Measurements from ENCODE around the gene SP5. TPM values are rescaled to one million over a fixed set of nuclear protein-coding genes. Genes with fewer than 3 reads are reported as not detected.
A peak's percentile ranks its signal among the peaks of the same experiment; 100 is the strongest.
"Not testable (repeated sequence)": the region's sequence is repeated elsewhere in the genome, so short reads cannot be mapped to it uniquely, and the experiment has no call there.

SP5 gene
- total RNA-seq (2014; rRNA removed; shearing (Covaris generic)) = 0.28 and 2.1 TPM in 2 replicates

- peak; percentile 75 for DNase-seq (ENCODE audit: low spot score)
These were observed at the start of gene SP5 for GRCh38 chr2:170715062-170715931. SP5 (plus strand) TSS chr2:170715337; CDS start chr2:170715513, 176 bp downstream.

DNA sequence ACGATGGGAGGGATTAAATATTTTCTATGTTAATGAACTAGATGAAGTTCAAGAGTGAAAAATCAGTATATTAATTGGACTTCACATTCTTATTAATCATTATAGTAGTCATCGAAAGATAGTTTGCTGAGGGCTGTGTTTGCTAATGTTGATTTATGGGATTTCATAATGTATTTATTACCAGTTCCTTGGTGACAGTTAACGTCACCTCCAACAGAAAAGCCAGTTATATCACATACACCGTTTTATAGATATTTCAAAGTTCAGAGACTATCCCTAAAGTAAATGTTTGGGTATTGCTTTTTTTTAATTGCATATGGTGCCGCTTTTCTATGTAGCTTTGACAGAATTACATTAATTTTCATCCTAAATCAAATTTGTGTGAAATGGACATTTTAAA, 49.4 kb upstream of the SP5 start:
- DNase-seq (ENCODE audit: low spot score) = no peak

- DNase-seq (ENCODE audit: low spot score) = no peak
These were observed 45.2 kb upstream of the SP5 start for GRCh38 chr2:170669909-170670308.

GRCh38 chr2:170670651-170671050, 44.5 kb upstream of the SP5 start:
- no peak for DNase-seq (ENCODE audit: low spot score)

DNA sequence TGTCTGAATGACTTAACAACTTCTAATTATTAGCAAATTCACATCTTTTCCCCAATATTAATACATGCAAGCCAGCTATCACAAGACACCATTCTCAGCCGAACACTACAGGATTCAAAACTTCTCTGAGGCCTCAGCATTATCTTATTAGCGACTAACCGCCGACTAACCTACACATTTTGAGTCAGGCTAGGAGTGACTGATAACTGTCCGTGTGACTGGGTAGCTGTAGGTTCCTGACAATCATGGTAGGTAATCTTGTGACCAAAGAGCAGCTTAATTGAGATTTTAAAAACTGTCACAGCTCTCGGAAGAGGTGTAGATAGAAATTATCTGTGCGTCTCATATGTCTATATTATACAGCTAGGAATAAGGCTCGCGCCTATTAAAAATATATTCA, 44.1 kb upstream of the SP5 start:
- no peak for DNase-seq (ENCODE audit: low spot score)

DNA sequence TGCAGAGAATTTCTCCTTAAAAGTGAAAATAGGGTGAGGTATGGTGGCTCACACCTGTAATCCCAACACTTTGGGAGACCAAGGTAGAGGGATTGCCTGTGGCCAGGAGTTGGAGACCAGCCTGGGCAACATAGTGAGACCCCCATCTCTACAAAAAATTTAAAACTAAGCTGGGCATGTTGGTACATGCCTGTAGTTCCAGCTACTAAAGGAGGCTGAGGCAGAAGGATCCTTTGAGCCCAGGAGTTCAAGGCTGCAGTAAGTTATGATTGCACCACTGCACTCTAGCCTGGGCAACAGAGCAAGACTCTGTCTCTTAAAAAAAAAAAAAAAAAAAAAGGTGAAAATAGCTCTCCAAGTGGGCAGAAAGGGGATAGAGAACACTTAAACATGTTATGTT, 40.9 kb upstream of the SP5 start:
- DNase-seq (ENCODE audit: low spot score) = not testable (repeated sequence)

GRCh38 chr2:170675701-170676100, 39.4 kb upstream of the SP5 start:
- DNase-seq (ENCODE audit: low spot score) = no peak

DNA sequence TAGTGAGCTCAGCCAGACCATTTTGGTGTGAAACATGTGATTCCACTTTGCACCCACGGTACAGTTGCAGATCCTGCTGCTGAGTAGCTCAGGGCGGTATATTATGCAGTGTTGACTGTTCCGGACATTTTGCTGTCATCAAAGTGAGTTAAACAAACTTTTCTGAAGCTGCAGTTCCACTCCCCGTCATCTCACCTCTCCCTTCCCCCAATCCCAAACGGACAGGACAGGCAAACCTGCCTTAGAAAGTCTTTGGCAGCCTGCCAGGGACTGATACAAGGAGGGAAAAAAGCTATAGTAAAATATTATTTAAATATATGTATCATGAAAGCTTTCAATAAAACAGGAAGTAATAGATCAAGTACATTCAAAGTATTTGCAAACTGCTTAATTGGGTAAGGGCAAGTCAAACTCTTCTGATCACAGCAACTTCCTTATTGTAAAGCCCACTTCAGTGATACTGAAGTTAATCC, 35.5 kb upstream of the SP5 start:
- no peak for DNase-seq (ENCODE audit: low spot score)

GRCh38 chr2:170680172-170680941, 34.8 kb upstream of the SP5 start:
- no peak for DNase-seq (ENCODE audit: low spot score)

DNA sequence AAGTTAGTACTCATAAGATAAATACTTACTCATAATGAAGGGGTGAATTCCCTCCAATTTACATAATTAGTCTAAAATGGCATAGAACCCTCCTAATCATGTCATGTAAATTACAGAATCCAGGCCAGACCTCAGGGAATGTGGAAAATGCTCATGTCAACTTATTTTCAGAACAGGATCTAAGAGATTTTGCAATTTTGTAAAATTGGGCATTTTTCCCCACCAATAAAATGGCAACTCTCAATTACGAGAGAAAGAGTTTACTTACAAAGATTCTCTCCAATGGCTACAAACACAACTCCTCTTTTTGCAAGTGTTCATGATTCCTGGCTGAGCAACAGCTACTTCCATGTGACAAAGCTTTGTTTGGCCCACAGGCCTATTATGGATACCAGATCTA, 33.8 kb upstream of the SP5 start:
- DNase-seq (ENCODE audit: low spot score) = no peak

DNA sequence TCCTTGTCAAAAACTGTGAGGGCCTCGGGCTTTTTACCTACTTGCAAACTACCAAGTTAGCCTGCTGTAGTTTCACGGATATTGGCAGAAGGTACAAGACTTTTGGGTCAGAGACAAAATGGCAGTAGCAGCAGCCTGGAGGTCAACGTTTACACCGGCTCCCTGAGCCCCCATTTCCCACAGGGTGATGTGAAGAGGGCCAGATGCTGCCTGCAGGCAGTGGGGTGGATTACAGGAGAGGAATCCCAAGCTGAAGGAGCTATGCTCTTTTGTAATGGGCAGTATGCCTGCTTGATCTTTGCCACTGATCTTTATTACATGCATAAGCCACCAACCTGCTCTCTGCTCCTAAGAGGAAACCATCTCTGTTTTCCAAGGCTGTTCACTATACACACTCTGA, 29.5 kb upstream of the SP5 start:
- DNase-seq (ENCODE audit: low spot score) = no peak

- no peak for DNase-seq (ENCODE audit: low spot score)
These were observed 25.7 kb upstream of the SP5 start for GRCh38 chr2:170689481-170689880.

GRCh38 chr2:170690640-170691039, 24.5 kb upstream of the SP5 start:
- no peak for DNase-seq (ENCODE audit: low spot score)

DNA sequence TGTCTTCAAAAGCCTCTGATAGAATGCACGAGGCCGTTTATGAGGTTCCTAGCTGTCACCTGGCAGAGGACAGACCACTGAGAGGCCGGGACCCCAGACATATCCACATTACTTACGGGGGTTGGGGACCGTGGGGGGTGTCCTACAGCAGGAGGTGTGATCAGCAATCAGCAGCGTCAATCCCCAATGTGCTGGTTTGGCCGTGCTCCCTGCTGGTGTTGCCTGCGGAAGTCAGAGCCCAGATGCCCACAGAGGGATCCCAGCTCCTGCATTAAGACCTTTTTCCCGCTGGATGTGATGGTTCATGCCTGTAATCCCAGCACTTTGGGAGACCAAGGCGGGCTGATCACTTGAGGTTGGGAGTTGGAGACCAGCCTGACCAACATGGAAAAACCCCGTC, 20.8 kb upstream of the SP5 start:
- DNase-seq (ENCODE audit: low spot score) = no peak

- no peak for DNase-seq (ENCODE audit: low spot score)
These were observed 19.4 kb upstream of the SP5 start for GRCh38 chr2:170695521-170696410.

DNA sequence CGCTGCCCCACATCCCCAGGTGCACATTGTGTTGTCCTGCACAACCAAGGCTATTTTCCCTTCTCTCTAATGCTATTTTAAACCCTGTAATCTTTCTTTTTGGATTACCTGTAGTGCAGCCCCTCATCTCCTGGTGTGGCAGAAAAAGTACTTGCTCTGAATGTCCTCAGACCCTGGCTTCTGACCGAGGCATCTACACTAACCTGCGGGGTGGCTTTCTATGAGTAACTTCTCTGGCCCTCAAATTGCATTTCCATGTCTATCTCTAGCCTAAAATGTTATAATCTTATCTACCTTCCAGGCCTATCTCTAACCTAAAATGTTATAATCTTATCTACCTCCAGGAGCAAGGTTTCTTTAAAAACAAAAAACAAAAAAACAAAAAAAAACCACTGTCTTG, 18.2 kb upstream of the SP5 start:
- DNase-seq (ENCODE audit: low spot score) = no peak

GRCh38 chr2:170701011-170701410, 14.1 kb upstream of the SP5 start:
- DNase-seq (ENCODE audit: low spot score) = no peak

DNA sequence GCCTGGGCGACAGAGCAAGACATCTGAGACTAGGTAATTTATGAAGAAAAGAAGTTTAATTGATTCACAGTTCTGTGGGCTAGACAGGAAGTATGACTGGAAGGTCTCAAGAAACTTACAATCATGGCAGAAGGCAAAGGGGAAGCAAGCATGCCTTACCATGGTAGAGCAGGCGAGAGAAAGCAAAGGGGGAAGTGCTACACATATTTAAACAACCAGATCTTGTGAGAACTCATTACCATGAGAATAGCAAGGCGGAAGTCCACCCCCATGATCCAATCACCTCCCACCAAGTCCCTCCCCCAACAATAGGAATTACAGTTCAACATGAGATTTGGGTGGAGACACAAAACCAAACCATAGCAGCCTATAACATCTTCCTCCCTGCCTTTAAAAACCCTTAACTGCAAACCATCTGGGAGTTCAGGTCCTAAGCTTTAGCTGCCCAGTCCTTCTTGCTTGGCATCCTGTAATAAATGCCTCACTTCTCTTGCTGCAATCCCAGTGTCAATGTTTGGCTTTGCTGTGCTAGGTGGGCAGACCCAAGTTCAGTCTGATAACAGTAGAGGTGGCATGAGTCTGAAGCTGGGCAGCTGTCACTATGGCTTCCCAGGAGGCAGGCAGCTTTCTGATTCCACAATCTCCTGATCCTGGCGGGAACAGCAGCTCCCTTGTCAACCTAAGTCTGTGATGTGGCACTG, 11.2 kb upstream of the SP5 start:
- DNase-seq (ENCODE audit: low spot score) = no peak

DNA sequence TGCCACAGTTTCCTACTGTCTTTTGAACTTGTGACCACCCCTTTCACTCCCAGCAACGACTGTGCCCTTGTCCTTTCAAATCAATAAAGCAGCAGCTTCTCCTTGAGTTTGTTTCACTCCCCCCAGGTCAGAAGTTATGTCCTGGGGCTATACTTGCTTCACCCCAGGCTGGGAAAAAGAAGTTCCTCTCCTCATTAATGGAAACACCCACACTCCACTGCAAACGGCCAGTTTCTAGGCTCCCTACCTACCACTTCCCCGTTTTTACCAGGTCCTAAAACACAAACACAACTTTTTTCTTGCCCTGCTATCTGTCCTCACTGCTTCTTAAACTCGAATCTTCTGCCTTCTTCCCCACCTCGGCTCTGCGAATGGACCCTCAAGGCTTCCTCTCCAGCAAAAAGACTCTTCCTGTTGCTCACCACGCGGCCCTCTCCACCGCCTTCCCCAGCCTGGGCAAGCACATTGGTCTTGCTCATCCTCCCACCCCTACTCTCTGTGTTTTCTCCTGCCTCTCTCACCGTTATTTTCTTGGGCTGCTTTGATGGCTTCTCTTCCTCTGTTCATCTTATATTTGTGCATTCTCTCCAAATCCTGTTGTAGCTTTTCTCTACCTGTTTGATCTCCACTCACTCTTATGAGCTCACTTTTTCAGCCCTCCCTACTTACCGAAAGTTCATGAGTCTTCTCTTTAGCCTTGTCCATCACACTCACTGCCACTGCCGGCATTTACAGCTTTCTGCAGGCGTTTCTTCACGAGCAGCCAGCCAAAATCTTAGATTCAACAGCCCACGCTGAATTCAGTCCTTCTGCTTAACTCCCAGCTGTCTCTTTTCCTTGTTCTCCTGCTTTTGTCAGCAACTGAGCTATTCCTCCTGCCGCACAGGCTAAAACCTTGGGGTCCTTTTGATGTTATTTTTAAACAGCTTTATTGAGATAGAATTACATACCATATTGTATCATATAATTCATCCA, 7.0 kb upstream of the SP5 start:
- DNase-seq (ENCODE audit: low spot score) = no peak

DNA sequence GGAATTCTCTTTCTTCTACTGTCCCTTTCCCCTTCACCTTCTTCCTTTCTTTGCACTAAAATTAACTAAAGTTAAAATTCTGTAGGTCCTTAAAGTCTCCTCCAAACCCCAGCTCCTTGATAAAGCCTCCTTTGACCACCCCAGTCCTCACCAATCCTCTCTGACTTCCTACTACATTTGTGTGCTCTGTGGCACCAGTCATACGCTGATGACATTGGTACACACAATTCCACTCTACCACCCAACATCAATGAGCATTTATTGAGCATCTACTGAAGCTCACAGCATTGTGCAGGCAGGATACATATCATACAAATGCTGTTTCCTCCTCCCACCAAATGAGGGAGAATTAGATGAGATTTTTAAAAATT, 4.5 kb upstream of the SP5 start:
- DNase-seq (ENCODE audit: low spot score) = no peak

All from A172 (cell line).